GM18909 (cell line): ENCODE results near the gene FAM200C.
A peak's percentile ranks its signal among the peaks of the same experiment; 100 is the strongest.

ENCODE experiments used
- ATAC-seq: cut with Tn5 transposase; IDR thresholded peaks from one replicate; pipeline ENCODE4 v1.9.1; 2021; ENCODE audit warnings: mild to moderate bottlenecking; ENCODE audit not compliant: unreplicated experiment, poor library complexity

Gene FAM200C

GRCh38 chr5:160369990-160370712 is 29.7 kb downstream of the FAM200C start, which contains the start of gene C1QTNF2:
Gene C1QTNF2, minus strand, starts transcription at chr5:160370626. Its CDS starts 15,615 bp downstream, at chr5:160355011.
- ATAC-seq, result peak; percentile 47

GRCh38 chr5:160367885-160368284 is 32.0 kb downstream of the FAM200C start:
- no peak for ATAC-seq

- no peak for ATAC-seq
These were observed 32.6 kb downstream of the FAM200C start for GRCh38 chr5:160367261-160367660.

DNA sequence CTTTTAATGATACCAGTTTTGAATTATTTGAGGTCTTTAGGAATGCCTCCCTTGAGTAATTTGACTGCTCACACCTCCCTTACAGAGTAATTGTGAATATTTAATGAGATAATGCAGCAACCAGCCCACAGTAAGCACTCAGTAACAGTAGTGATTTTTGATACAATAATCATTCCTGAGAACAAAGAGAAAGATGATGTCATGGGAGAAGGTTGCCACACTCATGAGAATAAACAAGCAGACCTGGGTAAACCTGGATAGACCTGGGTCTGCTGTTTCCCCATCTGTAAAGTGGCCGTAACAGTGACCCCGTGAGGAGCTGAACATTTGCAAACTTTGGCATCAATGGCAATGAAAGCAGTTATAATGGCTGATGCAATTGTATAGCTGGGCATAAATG is 33.6 kb downstream of the FAM200C start:
- ATAC-seq, result no peak

GRCh38 chr5:160363660-160364395 is 36.0 kb downstream of the FAM200C start:
- no peak for ATAC-seq

- no peak for ATAC-seq
These were observed 36.6 kb downstream of the FAM200C start for GRCh38 chr5:160363211-160363610.

- no peak for ATAC-seq
These were observed 38.1 kb downstream of the FAM200C start for GRCh38 chr5:160361624-160362228.

GRCh38 chr5:160360310-160360709 is 39.5 kb downstream of the FAM200C start:
- ATAC-seq, result no peak

GRCh38 chr5:160359816-160360215 is 40.0 kb downstream of the FAM200C start:
- ATAC-seq, result no peak

GRCh38 chr5:160359242-160359641 is 40.6 kb downstream of the FAM200C start:
- no peak for ATAC-seq

GRCh38 chr5:160357861-160358411 is 41.9 kb downstream of the FAM200C start:
- ATAC-seq, result no peak

DNA sequence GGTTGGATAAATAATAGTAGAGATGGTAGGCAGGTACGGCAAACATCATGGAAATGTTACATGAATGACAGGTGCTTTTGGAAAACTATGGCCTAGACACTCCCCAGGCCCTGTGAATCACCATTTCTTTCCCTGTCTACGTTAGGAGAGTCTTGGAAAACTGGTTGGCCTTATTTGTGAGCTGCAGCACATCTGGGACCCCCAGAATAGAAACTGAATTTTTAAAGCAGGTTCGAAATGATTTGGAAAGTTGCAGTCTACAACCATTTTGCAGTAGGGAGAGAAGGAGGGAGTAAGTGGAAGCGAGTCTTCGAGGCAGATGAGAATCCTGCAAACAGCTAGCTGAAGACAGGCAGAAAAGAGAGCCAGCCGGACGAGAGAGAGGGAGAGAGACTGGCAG is 42.5 kb downstream of the FAM200C start:
- ATAC-seq, result no peak

GRCh38 chr5:160356550-160357347 is 43.1 kb downstream of the FAM200C start:
- ATAC-seq, result no peak

- ATAC-seq, result no peak
These were observed 45.2 kb downstream of the FAM200C start for GRCh38 chr5:160354666-160355065.

- no peak for ATAC-seq
These were observed 46.5 kb downstream of the FAM200C start for GRCh38 chr5:160353379-160353778.

DNA sequence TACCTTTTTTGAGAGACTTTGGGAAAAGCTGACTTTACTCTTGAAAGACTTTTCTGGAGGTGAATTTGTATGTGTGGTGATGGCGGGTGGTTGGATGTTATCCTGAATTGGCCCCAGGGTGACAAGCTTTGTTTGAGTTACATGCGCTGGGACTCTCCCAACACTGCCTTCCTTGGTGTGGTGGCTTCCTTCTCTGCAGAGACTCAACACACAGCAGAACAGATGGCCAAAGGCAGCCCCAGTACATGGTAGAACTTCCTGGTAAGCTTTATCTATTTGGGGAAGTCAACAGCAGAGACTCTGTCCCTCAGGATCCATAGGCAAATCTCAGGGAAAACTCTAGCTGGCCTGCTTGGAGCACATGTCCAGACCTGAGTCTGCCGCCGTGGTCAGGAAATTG is 47.5 kb downstream of the FAM200C start:
- no peak for ATAC-seq

DNA sequence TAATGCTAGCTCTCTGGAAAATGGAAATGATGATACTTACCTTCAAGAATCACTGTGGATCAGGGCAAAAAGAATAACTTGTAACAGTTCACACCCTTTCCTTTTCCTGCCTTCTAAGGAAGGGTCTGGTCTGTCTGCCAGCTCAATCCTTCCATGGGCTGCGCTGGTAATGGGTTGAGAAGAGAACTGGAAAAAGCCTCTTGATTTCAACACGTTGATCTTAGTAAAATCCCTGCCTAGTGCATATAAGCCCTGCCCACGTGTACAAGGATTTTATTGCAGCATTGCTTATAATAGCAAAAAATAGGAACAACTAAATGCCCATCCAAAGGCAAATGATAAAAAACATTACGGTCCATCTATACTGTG is 49.9 kb downstream of the FAM200C start:
- no peak for ATAC-seq

- no peak for ATAC-seq
These were observed 50.5 kb downstream of the FAM200C start for GRCh38 chr5:160349249-160349934.

DNA sequence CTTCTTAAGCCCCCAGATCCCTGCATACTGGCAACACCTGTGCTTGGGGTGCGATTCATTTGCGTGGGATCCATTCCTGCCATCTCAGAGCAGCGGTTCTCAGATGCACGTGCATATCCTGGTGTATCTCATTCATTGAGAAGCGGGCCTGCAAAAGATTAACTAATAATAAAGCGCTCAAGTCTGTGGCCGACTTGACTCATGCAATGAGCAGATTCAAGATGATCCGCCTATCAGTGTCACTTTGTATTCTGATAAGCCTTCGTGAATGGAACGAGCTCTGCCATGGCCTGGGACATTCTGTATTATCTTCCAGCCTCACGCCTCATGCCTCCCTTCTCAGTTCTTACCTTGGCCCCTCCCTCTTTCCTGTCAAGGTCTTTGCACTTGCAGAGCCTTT is 51.8 kb downstream of the FAM200C start:
- no peak for ATAC-seq

DNA sequence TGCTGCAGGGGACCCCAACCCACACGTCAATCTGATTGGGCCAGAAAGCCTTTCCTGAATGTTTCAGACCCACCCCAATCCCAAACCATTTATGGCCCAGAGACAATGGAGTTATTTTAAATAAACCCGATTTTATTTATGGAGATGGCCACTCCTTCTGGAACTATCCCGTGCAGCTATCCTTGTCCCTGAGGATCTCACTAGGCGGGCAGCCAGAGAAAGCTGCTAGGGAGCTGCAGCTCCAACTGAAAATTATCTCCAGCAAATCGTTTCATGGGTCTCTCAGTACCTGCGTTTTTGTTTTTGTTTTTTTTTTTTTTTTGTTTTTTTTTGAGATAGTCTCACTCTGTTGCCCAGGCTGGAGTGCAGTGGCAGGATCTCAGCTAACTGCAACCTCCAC is 52.4 kb downstream of the FAM200C start:
- no peak for ATAC-seq
